SK-N-SH treated with all-trans-retinoic acid at 6 μM for 48 hours (cell line): ENCODE data around the gene GPR62.
"Not testable (repeated sequence)": the region's sequence is repeated elsewhere in the genome, so short reads cannot be mapped to it uniquely, and the experiment has no call there.

Experiments used
- ATAC-seq: fragments of 200-7000 bp; cut with Tn5 transposase; 3 replicates; pipeline ENCODE4 v1.9.1; 2020; ENCODE audit warnings: mild to moderate bottlenecking, moderate library complexity
- BACH2 ChIP-seq: fragments of 250-450 bp; sonication (Bioruptor Pico); IDR thresholded peaks from 2 replicates; pipeline ENCODE4 v1.9.0; 2021; ENCODE audit warnings: mild to moderate bottlenecking, borderline replicate concordance
- CSDC2 ChIP-seq: fragments of 250-450 bp; sonication (Bioruptor Pico); IDR thresholded peaks from 2 replicates; pipeline ENCODE4 v1.5.0; 2020; ENCODE audit warnings: mild to moderate bottlenecking, moderate library complexity
- ESRRG ChIP-seq: fragments of 250-450 bp; sonication (Bioruptor Pico); IDR thresholded peaks from 2 replicates; pipeline ENCODE4 v1.6.1; 2021; ENCODE audit warnings: mild to moderate bottlenecking
- GLIS3 ChIP-seq: fragments of 250-450 bp; sonication (Bioruptor Pico); IDR thresholded peaks from 2 replicates; pipeline ENCODE4 v1.5.0; 2020; ENCODE audit warnings: mild to moderate bottlenecking, moderate library complexity
- ISL1 ChIP-seq: fragments of 250-450 bp; sonication (Bioruptor Pico); IDR thresholded peaks from 2 replicates; pipeline ENCODE4 v2.1.2; 2022; ENCODE audit warnings: mild to moderate bottlenecking, moderate library complexity
- OSR1 ChIP-seq: fragments of 250-450 bp; sonication (Bioruptor Pico); IDR thresholded peaks from 2 replicates; pipeline ENCODE4 v1.8.0; 2022; ENCODE audit warnings: moderate library complexity, mild to moderate bottlenecking, inconsistent platforms
- PATZ1 ChIP-seq: fragments of 250-450 bp; sonication (Bioruptor Pico); IDR thresholded peaks from 2 replicates; pipeline ENCODE4 v1.8.0; 2020; ENCODE audit warnings: mild to moderate bottlenecking, moderate library complexity, borderline replicate concordance
- PPARA ChIP-seq: fragments of 250-450 bp; sonication (Bioruptor Pico); IDR thresholded peaks from 2 replicates; pipeline ENCODE4 v1.5.0; 2020; ENCODE audit warnings: mild to moderate bottlenecking, borderline replicate concordance
- RARB ChIP-seq: fragments of 250-450 bp; sonication (Bioruptor Pico); IDR thresholded peaks from 2 replicates; pipeline ENCODE4 v1.8.0; 2021; ENCODE audit warnings: mild to moderate bottlenecking, moderate library complexity
- SNAI2 ChIP-seq: fragments of 250-450 bp; sonication (Bioruptor Pico); IDR thresholded peaks from 2 replicates; pipeline ENCODE4 v1.5.0; 2020; ENCODE audit warnings: mild to moderate bottlenecking, moderate library complexity
- TCF4 ChIP-seq: fragments of 250-450 bp; sonication (Bioruptor Pico); IDR thresholded peaks from 2 replicates; pipeline ENCODE4 v1.8.0; 2021; ENCODE audit warnings: mild to moderate bottlenecking, moderate library complexity, borderline replicate concordance
- ZC3H10 ChIP-seq: fragments of 250-450 bp; sonication (Bioruptor Pico); IDR thresholded peaks from 2 replicates; pipeline ENCODE4 v1.5.1; 2021; ENCODE audit warnings: mild to moderate bottlenecking, moderate library complexity
- ZFP30 ChIP-seq: fragments of 450-650 bp; formaldehyde crosslinking; IDR thresholded peaks from 2 replicates; pipeline ENCODE4 v1.5.0; 2022; ENCODE audit warnings: mild to moderate bottlenecking, moderate library complexity
- ZNF565 ChIP-seq: fragments of 450-650 bp; formaldehyde crosslinking; conservative IDR thresholded peaks from 2 replicates; pipeline ENCODE4 v1.5.0; 2020; ENCODE audit warnings: low read depth, mild to moderate bottlenecking, moderate library complexity
- ZNF70 ChIP-seq: fragments of 450-650 bp; formaldehyde crosslinking; IDR thresholded peaks from 2 replicates; pipeline ENCODE4 v1.5.0; 2020; ENCODE audit warnings: mild to moderate bottlenecking, moderate library complexity
- ZNF8 ChIP-seq: fragments of 450-650 bp; formaldehyde crosslinking; IDR thresholded peaks from 2 replicates; pipeline ENCODE4 v1.5.0; 2020; ENCODE audit warnings: mild to moderate bottlenecking, moderate library complexity
- TF ChIP-seq, protein P1 (sequence below): fragments of 250-450 bp; sonication (Bioruptor Pico); IDR thresholded peaks from 2 replicates; pipeline ENCODE4 v1.5.1; 2020; ENCODE audit warnings: low read depth, mild to moderate bottlenecking, moderate library complexity
- TF ChIP-seq, protein P2 (sequence below): fragments of 250-450 bp; sonication (Bioruptor Pico); IDR thresholded peaks from 2 replicates; pipeline ENCODE4 v1.8.0; 2021; ENCODE audit warnings: low read depth, mild to moderate bottlenecking, moderate library complexity, borderline replicate concordance

Gene GPR62

GRCh38 chr3:51985063-51985462, 29.9 kb downstream of the GPR62 start:
- TF ChIP-seq CSDC2 (CRISPR knock-in tag) (no peak), PATZ1 (no peak), OSR1 (no peak), GLIS3 (CRISPR knock-in tag) (no peak), ESRRG (no peak), RARB (no peak), SNAI2 (CRISPR knock-in tag) (no peak), ZNF565 (CRISPR knock-in tag) (no peak), ZC3H10 (CRISPR knock-in tag) (no peak)
- TF ChIP-seq, protein P1, sequence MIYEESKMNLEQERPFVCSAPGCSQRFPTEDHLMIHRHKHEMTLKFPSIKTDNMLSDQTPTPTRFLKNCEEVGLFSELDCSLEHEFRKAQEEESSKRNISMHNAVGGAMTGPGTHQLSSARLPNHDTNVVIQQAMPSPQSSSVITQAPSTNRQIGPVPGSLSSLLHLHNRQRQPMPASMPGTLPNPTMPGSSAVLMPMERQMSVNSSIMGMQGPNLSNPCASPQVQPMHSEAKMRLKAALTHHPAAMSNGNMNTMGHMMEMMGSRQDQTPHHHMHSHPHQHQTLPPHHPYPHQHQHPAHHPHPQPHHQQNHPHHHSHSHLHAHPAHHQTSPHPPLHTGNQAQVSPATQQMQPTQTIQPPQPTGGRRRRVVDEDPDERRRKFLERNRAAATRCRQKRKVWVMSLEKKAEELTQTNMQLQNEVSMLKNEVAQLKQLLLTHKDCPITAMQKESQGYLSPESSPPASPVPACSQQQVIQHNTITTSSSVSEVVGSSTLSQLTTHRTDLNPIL (CRISPR knock-in tag): no peak
- TF ChIP-seq, protein P2, sequence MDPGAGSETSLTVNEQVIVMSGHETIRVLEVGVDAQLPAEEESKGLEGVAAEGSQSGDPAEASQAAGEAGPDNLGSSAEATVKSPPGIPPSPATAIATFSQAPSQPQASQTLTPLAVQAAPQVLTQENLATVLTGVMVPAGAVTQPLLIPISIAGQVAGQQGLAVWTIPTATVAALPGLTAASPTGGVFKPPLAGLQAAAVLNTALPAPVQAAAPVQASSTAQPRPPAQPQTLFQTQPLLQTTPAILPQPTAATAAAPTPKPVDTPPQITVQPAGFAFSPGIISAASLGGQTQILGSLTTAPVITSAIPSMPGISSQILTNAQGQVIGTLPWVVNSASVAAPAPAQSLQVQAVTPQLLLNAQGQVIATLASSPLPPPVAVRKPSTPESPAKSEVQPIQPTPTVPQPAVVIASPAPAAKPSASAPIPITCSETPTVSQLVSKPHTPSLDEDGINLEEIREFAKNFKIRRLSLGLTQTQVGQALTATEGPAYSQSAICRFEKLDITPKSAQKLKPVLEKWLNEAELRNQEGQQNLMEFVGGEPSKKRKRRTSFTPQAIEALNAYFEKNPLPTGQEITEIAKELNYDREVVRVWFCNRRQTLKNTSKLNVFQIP: no peak
- no peak for ATAC-seq

DNA sequence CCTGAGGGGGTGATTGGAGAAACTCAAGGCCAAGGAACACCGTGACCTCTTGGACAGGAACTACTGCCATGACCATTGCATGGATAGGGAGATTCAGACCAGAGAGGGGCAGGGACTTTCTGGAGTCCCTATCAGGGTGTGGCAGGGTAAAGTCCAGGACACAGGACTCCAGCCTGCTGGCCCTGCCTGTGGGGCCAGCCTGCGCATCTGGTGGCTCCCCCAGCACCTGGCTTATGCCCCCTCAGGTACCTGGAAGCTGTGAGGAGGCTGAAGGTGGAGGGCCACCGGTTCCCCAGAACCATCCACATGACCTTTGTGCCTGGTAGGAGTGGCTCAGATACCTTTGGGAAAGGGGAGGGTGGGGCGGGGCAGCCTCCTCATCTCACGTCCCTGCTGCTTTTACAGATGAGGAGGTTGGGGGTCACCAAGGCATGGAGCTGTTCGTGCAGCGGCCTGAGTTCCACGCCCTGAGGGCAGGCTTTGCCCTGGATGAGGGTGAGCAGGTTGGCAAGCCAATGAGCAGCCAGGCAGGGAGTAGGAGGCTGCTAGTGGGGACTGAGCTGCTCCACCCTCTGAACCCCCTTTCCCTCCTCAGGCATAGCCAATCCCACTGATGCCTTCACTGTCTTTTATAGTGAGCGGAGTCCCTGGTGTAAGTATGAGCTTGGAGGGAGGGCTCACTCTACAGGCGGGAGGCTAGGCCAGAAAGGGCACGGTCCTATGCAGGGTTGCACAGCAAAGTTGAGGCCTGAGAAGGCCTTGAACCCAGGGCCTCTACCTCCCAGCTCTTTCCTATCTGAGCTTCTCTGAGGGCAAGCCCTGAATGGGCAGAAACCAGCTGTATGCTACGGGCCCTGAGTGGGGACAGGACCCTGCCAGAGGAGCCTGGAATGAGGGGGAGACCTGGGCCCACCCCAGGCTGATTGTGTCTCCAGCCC, 31.1 kb downstream of the GPR62 start:
- TF ChIP-seq ZNF8 (CRISPR knock-in tag) (no peak), ZNF70 (CRISPR knock-in tag) (no peak), ISL1 (CRISPR knock-in tag) (no peak), SNAI2 (CRISPR knock-in tag) (no peak)
- no peak for ATAC-seq

- TF ChIP-seq OSR1 (no peak), SNAI2 (CRISPR knock-in tag) (no peak), ZFP30 (CRISPR knock-in tag) (no peak), TCF4 (CRISPR knock-in tag) (no peak)
- no peak for ATAC-seq
These were observed 32.4 kb downstream of the GPR62 start for GRCh38 chr3:51987568-51987967.

- peak; percentile 7 for ATAC-seq
- TF ChIP-seq BACH2 (CRISPR knock-in tag) (no peak), ZFP30 (CRISPR knock-in tag) (no peak), PPARA (CRISPR knock-in tag) (no peak), ISL1 (CRISPR knock-in tag) (no peak), SNAI2 (CRISPR knock-in tag) (no peak), ZC3H10 (CRISPR knock-in tag) (no peak), RARB (no peak)
- TF ChIP-seq, protein P1 (CRISPR knock-in tag): no peak
- TF ChIP-seq, all 23 proteins: peak for 0
These were observed 33.3 kb downstream of the GPR62 start for GRCh38 chr3:51988286-51989146.

DNA sequence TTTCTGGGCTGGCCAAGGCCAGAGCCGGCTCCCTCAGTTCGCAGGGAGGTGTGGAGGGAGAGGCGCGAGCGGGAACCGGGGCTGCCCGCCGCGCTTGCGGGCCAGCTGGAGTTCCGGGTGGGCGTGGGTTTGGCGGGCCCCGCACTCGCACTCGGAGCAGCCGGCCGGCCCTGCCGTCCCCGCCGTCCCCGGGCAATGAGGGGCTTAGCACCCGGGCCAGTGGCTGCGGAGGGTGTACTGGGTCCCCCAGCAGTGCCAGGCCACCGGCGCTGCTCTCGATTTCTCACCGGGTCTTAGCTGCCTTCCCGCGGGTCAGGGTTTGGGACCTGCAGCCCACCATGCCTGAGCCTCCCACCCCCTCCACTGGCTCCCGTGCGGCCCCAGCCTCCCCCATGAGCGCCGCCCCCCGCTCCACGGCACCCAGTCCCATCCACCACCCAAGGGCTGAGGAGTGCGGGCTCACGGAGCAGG, 35.4 kb downstream of the GPR62 start:
- ATAC-seq: not testable (repeated sequence)
